Pulmonary artery endothelial cell (primary cell): Measurements from ENCODE around the gene TMEM151A. TPM values are rescaled to one million over a fixed set of nuclear protein-coding genes. Genes with fewer than 3 reads are reported as not detected.
"Not testable (repeated sequence)": the region's sequence is repeated elsewhere in the genome, so short reads cannot be mapped to it uniquely, and the experiment has no call there.

ENCODE experiments used
- DNase-seq: peaks from one replicate; pipeline ENCODE4 v3.0.0-alpha.2; 2011; ENCODE audit warnings: low read depth, low spot score
- total RNA-seq: library from RNA; depleted of rRNA; stranded (reverse); fragments of >200 nt; gene quantifications from 2 replicates; pipeline ENCODE4 v1.2.3, GENCODE V29; 2014

Gene TMEM151A
- not detected in 2 replicates for total RNA-seq

DNA sequence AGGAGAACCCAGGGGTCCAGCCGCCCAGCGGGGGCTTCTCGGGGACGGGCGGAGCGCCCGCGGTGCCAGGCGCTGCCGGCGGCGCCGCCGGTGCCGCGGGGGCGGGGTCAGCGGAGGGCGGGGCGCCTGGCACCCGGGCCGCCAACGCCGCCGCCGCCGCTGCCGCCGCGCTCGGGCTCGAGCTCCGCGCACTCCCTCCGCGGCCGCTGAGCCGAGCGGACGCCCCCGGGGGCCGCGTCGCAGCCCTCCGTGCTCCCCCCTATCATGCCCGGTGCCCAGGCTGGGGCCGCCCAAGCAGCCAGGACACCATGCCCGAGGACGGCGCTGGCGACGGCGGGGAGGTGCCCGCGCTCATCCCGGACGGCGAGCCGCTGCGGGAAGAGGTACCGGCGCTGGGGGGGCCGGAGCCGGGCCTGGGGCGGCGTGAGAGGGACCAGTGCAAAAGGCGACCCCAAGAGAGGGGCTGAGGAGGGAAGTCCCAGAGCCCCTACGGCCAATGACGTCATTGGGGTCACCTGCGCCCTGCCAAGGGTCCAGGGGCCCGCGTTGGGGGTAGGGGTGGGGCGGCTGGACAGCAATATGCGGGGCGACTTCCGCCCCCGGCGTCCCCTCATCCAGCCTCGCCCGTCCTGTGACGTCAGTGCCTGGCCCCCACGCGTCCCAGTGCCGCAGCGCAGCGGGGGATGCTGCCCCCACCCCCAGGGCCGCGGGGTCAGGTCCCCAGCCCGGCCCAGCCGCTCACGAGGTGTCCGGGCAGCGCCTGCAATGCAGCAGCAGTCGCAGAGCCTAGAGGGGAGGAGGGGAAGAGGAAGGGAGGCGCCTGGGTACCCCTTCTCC is at the start of gene TMEM151A:
Gene TMEM151A, plus strand, starts transcription at position 189 of the 837 bp plus-strand sequence. Its CDS starts 120 bp downstream, at position 309.
- DNase-seq: no peak

- no peak for DNase-seq
Measured at GRCh38 chr11:66242095-66242765, 49.5 kb upstream of the TMEM151A start.

GRCh38 chr11:66243782-66244535 is 47.7 kb upstream of the TMEM151A start:
- DNase-seq: no peak

- no peak for DNase-seq
Measured at GRCh38 chr11:66247295-66247694, 44.4 kb upstream of the TMEM151A start.

DNA sequence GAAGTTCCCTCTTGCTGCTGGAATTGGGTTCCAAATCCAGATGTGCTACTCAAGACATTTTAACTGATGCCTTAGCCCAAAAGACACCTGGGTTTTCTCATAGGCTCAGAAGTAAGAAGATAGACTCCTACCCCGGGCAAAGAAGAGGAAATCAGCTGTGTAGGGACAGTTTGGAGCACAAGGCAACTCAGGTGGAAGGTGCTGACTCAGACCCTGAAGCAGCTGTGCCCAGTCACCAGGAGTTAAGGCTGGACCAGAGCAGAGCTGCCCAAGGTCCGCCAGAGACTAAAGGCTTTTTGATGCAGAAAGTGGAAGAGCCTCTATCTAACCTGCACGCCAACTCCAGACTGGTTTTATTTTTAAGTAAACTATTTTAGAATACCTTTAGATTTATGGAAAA is 43.9 kb upstream of the TMEM151A start:
- no peak for DNase-seq

DNA sequence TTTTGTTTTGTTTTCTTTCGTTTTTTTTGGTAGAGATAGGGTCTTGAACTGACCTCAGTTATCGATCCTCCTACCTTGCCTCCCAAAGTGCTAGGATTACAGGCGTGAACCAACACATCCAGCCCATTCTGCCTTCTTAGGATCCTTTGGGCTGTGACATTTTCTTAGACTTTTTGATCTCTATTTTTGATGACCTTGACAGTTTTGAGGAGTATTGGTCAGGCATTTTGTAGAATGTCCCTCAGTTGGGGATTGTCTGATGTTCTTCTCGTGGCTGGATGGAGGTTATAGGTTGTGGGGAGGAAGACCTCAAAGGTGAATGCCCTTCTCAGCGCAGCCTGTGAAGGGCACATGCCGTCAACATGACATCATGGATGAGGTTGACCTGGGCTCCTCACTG is 42.8 kb upstream of the TMEM151A start:
- no peak for DNase-seq

- DNase-seq: no peak
Measured at GRCh38 chr11:66251809-66252208, 39.9 kb upstream of the TMEM151A start.

GRCh38 chr11:66253081-66253480 is 38.6 kb upstream of the TMEM151A start:
- not testable (repeated sequence) for DNase-seq

DNA sequence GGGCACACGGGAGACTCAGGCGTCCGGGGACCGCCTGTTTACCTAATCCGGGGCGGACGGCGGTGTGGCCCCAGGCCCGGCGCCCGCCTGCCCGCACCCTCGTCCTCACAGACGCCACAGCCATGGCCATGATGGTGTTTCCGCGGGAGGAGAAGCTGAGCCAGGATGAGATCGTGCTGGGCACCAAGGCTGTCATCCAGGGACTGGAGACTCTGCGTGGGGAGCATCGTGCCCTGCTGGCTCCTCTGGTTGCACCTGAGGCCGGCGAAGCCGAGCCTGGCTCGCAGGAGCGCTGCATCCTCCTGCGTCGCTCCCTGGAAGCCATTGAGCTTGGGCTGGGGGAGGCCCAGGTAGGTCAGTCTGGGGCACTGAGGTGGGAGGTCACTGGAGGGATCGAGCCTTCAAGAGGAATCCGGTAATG is 33.2 kb upstream of the TMEM151A start:
- DNase-seq: no peak

DNA sequence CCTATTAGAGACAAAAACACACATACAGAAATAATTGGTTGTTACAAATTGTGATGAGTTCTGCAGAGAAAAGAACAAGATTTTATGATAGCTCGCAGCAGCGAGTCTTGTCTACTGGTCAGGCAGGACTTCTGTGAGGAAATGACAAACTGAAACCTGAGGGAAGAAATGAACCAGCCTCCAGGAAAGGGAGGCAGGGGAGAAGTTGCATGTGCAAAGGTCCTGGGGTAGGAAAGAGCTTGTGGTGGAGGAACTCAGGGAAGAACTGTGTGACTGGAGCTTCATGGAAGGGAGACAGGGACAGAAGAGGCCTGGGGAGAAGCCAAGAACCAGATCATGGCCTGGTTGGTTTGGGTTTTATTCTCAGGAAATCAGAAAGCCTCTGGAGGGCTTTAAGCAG is 32.5 kb upstream of the TMEM151A start:
- no peak for DNase-seq

DNA sequence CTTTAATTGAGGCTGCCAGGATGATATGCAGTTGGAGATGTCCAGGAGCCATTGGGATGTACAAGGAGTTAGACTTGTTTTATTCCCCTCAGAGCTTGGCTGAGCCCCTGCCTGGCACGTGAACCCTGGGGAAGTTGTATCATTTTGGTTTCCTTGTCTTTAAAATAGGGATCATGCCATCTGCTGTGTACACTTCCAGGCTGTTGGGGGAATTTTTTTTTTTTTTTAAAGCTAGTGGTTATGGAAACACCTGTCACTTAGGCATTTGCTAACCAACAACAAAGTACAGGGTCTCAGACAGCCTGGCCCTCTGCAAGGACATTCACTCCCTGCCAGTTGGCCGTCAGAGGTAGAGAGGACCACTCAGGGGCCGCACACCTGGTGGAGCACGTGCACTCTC is 31.7 kb upstream of the TMEM151A start:
- no peak for DNase-seq

- no peak for DNase-seq
Measured at GRCh38 chr11:66261578-66261977, 30.1 kb upstream of the TMEM151A start.

GRCh38 chr11:66262191-66262590 is 29.5 kb upstream of the TMEM151A start:
- DNase-seq: no peak

GRCh38 chr11:66262696-66263095 is 29.0 kb upstream of the TMEM151A start:
- DNase-seq: no peak

DNA sequence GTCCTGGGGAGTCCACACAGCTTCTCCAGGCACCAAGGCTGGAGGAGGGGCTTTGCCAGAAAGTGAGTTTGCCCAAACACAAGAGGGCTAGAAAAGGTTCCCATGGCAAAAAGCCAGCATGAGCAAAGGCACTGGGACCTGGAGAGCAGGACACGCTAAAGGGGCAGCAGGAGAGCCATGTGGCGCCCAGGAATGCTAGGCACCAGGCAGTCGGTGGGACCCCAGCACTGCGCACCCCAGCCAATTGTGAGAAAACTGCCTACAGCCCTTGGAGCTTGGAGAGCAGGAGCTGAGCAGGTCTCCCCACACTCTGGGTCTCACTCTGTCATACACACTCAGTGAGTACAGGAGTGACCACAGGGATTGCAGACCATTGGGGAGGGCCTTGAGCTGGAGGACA is 28.5 kb upstream of the TMEM151A start:
- no peak for DNase-seq

DNA sequence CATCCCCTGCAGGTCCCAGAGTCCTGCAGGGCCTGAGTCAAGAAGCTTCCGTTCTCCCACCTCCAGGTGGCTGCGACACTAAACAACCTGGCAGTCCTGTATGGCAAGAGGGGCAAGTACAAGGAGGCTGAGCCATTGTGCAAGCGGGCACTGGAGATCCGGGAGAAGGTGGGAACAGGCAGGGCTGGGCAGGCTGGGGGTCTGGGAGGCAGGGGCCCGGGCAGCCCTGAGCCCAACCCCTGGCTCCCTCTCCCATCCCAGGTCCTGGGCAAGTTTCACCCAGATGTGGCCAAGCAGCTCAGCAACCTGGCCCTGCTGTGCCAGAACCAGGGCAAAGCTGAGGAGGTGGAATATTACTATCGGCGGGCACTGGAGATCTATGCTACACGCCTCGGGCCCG is 27.9 kb upstream of the TMEM151A start:
- DNase-seq: no peak

- DNase-seq: no peak
Measured at GRCh38 chr11:66264383-66264782, 27.3 kb upstream of the TMEM151A start.

GRCh38 chr11:66264914-66265313 is 26.8 kb upstream of the TMEM151A start:
- no peak for DNase-seq

DNA sequence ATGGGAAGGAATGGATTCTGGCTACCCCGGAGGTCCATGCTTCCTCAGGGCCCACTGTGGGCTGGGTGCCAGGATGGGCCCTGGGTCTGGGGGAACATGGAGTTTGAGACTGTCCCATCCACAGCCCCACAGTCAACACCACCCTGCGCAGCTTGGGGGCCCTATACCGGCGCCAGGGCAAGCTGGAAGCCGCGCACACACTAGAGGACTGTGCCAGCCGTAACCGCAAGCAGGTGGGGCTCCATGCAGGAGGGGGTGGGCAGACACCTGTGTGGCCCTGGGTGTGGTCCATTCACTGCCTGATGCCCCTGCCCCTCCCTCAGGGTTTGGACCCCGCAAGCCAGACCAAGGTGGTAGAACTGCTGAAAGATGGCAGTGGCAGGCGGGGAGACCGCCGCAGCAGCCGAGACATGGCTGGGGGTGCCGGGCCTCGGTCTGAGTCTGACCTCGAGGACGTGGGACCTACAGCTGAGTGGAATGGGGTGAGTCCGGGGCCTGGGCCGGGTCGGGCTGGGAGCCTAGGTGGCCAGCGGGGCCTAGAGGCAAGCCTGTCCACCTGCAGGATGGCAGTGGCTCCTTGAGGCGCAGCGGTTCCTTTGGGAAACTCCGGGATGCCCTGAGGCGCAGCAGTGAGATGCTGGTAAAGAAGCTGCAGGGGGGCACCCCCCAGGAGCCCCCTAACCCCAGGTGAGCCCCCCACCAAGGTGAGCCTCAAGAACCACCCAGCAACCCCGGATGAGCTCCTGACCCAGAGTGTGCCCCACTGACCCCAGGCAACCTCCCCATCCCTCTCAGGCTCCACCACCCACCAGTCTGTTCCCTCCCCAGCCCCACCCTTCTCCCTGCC is 25.9 kb upstream of the TMEM151A start:
- no peak for DNase-seq

DNA sequence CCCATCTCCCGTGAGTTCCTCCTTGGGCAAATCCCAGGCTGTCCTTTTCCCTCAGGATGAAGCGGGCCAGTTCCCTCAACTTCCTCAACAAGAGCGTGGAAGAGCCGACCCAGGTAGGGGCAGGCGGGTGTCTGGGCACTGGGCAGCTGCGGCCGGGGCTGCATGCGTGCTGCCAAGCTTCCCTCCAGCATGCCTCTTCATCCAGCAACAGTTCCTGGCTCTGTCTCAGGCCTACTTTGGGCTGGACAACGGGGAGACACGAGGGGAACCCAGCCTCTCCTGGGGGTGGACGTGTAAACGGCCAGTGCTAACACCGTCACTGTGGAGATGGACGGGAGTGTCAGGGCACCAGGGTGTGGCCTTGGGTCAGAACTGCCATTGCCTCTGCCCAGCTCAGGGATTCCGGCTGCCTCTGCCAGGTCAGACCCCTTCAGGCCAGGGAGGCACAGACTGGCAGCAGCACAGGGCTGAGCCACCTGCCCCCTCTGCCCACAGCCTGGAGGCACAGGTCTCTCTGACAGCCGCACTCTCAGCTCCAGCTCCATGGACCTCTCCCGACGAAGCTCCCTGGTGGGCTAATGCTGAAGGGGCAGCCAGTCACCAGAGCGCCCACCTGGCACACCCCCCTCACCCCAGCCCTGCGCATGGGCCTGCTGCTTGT is 25.2 kb upstream of the TMEM151A start:
- no peak for DNase-seq

DNA sequence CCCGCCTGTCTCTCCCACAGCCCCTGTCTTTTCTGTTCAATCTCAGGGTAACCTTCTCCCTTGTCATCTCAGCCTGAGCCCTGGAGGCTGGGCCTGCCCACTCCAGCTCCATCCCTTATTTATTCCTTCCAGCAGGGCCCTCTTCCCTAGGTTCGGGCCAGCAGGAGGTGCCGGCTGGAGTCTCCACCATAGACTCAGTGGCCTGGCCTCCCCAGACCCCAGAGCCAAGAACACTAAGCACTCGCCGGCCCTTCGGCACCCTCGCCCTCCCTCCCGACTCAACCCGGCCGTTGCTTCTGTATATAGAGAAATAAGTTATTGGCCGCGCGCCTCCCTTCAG is 24.7 kb upstream of the TMEM151A start:
- DNase-seq: no peak
